Transverse colon (tissue), 4 donors: ENCODE data around the gene CEP95. TPM values are rescaled to one million over a fixed set of nuclear protein-coding genes. Genes with fewer than 3 reads are reported as not detected.

Experiments
- DNase-seq: peaks from one replicate; pipeline ENCODE4 v3.0.0-alpha.2; 2019
- H3K27ac ChIP-seq, 4 donors: fragments of 200-600 bp; sonication (generic); 2 replicates each; pipeline ENCODE4 v1.5.1; 2016 to 2018; ENCODE audit warnings: inconsistent platforms in 4 of 4
- H3K27me3 ChIP-seq: fragments of 200-600 bp; sonication (generic); 2 replicates; pipeline ENCODE4 v1.5.1; 2017; ENCODE audit warnings: inconsistent platforms
- H3K36me3 ChIP-seq, 4 donors: fragments of 200-600 bp; sonication (generic); 2 replicates each; pipeline ENCODE4 v1.5.1; 2017 to 2019; ENCODE audit warnings: inconsistent platforms in 4 of 4
- H3K4me1 ChIP-seq, 4 donors: fragments of 200-600 bp; sonication (generic); 2 replicates each; pipeline ENCODE4 v1.5.1; 2017 to 2020; ENCODE audit warnings: inconsistent platforms in 4 of 4
- H3K4me3 ChIP-seq, 4 donors: fragments of 200-600 bp; sonication (generic); 1 replicate in 1 of 4; 2 replicates in 3 of 4; pipeline versions ENCODE4 v1.5.1 to v1.6.1; 2017 to 2019; ENCODE audit warnings: inconsistent platforms in 4 of 4
- H3K9me3 ChIP-seq, 2 donors: fragments of 200-600 bp; sonication (generic); 2 replicates each; pipeline ENCODE4 v1.5.1; 2017 to 2019; ENCODE audit warnings: inconsistent platforms in 2 of 2
- EP300 ChIP-seq: sonication (generic); formaldehyde crosslinking; IDR thresholded peaks from one replicate; pipeline ENCODE4 v1.6.1; 2017; ENCODE audit warnings: antibody characterized with exemption, low read depth
- POLR2A ChIP-seq: fragments of 450-650 bp; IDR thresholded peaks from one replicate; pipeline ENCODE4 v1.6.1; 2016; ENCODE audit warnings: antibody characterized with exemption, mild to moderate bottlenecking, moderate library complexity
- POLR2AphosphoS5 ChIP-seq, 3 donors: sonication (generic); formaldehyde crosslinking; IDR thresholded peaks; one replicate each; pipeline ENCODE4 v1.6.1; 2016; ENCODE audit warnings: antibody characterized with exemption in 3 of 3
- WGBS, 2 donors: methylation state at CpG; one replicate each; pipeline ENCODE4 v1.1.5; 2018; ENCODE audit warnings: low coverage in 1 of 2; 5-methylcytosine and 5-hydroxymethylcytosine counted together
- in situ Hi-C, 4 donors: fragments of 200-750 bp; cut with MboI; loops; one replicate each; pipeline versions ENCODE4 v1.15.0 to v1.15.1; 2017; ENCODE audit warnings: low sequenced_read_pairs in 3 of 4, low pct_ligation_motif_present in 1 of 4, low pct_unique_long_range_greater_than_20kb in 1 of 4
- intact Hi-C: fragments of 100-400 bp; cut with DNase I; formaldehyde crosslinking; loops from one replicate; pipeline ENCODE4 v1.15.1; 2023; ENCODE audit warnings: low total_unique reads
- total RNA-seq, 4 donors: library from RNA; depleted of rRNA; stranded (reverse); fragments of >200 nt; gene quantifications; one replicate each; pipeline ENCODE4 v1.1.0, GENCODE V29; 2016
- TF ChIP-seq, protein P1 (sequence below), 5 experiments: fragments of 200-600 bp in 3 of 5; fragments of 450-650 bp in 2 of 5; sonication (generic) in 3 of 5; IDR thresholded peaks; 1 replicate in 2 of 5; 2 replicates in 3 of 5; pipeline ENCODE4 v1.5.1; 2016 to 2017; ENCODE audit warnings: antibody characterized with exemption in 5 of 5, inconsistent platforms in 3 of 5, mild to moderate bottlenecking in 2 of 5, moderate library complexity in 1 of 5

Gene CEP95
- total RNA-seq, 4 donors from 2014 or later = 33.8 to 82.9 (median 46.1) TPM

GRCh38 chr17:64502021-64502420 is 4.8 kb upstream of the CEP95 start:
- 70 to 76% methylated on average over 3 of the region's 3 CpGs for WGBS, 2 donors
- peaks cover 16 to 77% (median 47%) of the 10 kb centered on the region in 4 donors for H3K4me1 ChIP-seq
- intact Hi-C loops = no loop called here

DNA sequence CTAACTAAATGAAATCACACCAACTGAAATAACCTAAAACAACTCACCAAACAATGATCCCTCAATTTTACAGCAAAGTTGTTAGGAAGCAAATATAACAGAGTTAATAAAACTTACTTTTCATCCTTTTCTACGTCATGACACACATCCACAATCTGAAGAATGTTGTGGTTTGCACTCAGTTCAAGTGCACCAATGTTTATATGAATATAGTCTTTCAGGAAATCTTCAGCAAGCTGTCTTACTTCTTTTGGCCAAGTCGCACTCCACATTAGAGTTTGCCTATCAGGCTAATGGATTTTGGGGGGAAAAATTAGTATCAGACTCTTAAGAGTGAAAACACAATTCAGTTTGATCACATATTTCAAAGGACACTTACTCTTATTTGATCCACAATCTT is 4.0 kb upstream of the CEP95 start:
- H3K27ac ChIP-seq = peak overlapping the region; percentile 28 to 100 (median 99)
- peaks cover 0 to 60% (median 33%) of the 10 kb centered on the region in 4 donors for H3K36me3 ChIP-seq

More at GRCh38 chr17:64502021-64502420, 4.8 kb upstream of the CEP95 start:
- no peak overlapping the region for H3K4me3 ChIP-seq
- H3K27ac ChIP-seq = peak overlapping the region in 1 of 4 donors; percentile 99
- DNase-seq = no peak
- no peaks in the 10 kb centered on the region for H3K27me3 ChIP-seq
- in situ Hi-C loops = no loop called here
- H3K9me3 ChIP-seq = no peaks in the 10 kb centered on the region
- TF ChIP-seq POLR2A = no peak
- TF ChIP-seq EP300 = no peak
- TF ChIP-seq, protein P1, sequence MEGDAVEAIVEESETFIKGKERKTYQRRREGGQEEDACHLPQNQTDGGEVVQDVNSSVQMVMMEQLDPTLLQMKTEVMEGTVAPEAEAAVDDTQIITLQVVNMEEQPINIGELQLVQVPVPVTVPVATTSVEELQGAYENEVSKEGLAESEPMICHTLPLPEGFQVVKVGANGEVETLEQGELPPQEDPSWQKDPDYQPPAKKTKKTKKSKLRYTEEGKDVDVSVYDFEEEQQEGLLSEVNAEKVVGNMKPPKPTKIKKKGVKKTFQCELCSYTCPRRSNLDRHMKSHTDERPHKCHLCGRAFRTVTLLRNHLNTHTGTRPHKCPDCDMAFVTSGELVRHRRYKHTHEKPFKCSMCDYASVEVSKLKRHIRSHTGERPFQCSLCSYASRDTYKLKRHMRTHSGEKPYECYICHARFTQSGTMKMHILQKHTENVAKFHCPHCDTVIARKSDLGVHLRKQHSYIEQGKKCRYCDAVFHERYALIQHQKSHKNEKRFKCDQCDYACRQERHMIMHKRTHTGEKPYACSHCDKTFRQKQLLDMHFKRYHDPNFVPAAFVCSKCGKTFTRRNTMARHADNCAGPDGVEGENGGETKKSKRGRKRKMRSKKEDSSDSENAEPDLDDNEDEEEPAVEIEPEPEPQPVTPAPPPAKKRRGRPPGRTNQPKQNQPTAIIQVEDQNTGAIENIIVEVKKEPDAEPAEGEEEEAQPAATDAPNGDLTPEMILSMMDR (IDR thresholded peaks at IDR 0.05) = no peak
- peaks cover 0 to 60% (median 33%) of the 10 kb centered on the region in 4 donors for H3K36me3 ChIP-seq

GRCh38 chr17:64503341-64503740 is 3.4 kb upstream of the CEP95 start:
- H3K27ac ChIP-seq = peak overlapping the region; percentile 99 to 100 (median 100)
- H3K9me3 ChIP-seq = no peaks in the 10 kb centered on the region
- no peaks in the 10 kb centered on the region for H3K27me3 ChIP-seq
- TF ChIP-seq POLR2AphosphoS5 (IDR thresholded peaks at IDR 0.05) (no peak), EP300 (no peak)
- no peak overlapping the region for H3K4me3 ChIP-seq
- intact Hi-C loops = no loop called here
- WGBS, 2 donors = 78 to 81% methylated on average over 4 to 5 of the region's 5 CpGs
- H3K36me3 ChIP-seq = peaks cover 0 to 60% (median 33%) of the 10 kb centered on the region in 4 donors
- peaks cover 18 to 70% (median 42%) of the 10 kb centered on the region in 4 donors for H3K4me1 ChIP-seq
- DNase-seq = no peak
- in situ Hi-C loops = no loop called here

More for the DNA sequence above, 4.0 kb upstream of the CEP95 start:
- 66 to 71% methylated on average over 2 of the region's 2 CpGs for WGBS, 2 donors
- peaks cover 16 to 70% (median 42%) of the 10 kb centered on the region in 4 donors for H3K4me1 ChIP-seq
- no peaks in the 10 kb centered on the region for H3K9me3 ChIP-seq
- TF ChIP-seq EP300 (no peak), POLR2A (no peak), POLR2AphosphoS5 (IDR thresholded peaks at IDR 0.05) (no peak)
- TF ChIP-seq, protein P1 (IDR thresholded peaks at IDR 0.05) = no peak
- H3K27me3 ChIP-seq = no peaks in the 10 kb centered on the region
- intact Hi-C loops = no loop called here
- no peak overlapping the region for H3K4me3 ChIP-seq
- DNase-seq = no peak
- in situ Hi-C loops = no loop called here

DNA sequence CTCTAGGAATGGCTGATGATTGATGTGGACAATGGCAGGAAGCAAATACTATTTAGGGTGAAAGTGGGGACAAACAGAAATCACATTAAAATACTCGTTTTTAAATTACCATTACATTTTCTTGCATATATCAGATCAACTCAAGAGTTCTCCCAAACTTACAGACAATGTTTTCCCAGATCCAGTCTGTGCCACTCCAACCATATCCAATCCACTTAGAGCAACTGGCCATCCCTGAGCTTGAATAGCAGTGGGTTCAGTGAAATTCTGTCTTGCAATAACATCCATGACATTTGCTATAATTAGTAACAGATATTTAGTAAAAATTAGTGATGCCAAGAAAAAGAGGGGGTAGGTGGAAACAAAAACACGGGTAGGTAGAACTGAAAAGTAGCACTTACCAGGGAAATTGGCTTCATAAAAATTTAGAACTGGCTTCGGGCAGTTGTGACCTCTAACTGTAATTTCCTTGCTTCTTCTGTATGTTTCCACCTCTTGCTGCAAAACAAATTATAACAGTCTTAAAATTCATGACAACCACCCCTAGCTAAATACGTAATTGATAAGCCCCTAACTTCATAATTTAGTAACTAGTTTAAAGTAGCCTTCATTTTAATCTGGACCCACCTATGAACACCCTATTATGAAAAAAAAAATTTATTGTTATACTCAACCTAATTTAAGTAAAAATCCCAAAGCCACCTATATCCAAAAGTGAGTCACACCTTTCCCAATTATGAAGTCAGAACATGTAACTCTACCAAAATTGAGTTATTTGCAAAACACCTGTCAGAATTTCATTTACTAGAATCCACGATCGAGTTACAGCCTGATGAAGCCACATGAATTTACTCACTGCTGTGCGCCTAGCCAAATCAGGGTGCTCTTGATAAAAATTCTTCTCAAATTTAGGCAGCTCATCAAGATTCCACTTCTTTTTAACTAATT is 2.7 kb upstream of the CEP95 start:
- no peak for TF ChIP-seq POLR2AphosphoS5 (IDR thresholded peaks at IDR 0.05)
- no peak for TF ChIP-seq POLR2A
- 28 to 32% methylated on average over 7 of the region's 7 CpGs for WGBS, 2 donors
- peak overlapping the region; percentile 78 to 95 (median 92) for H3K4me3 ChIP-seq
- peak overlapping the region; percentile 99 to 100 (median 100) for H3K27ac ChIP-seq
- peaks cover 23 to 70% (median 40%) of the 10 kb centered on the region in 4 donors for H3K4me1 ChIP-seq
- in situ Hi-C loops (no loop called here), intact Hi-C loops (no loop called here)
- peaks cover 0 to 54% (median 30%) of the 10 kb centered on the region in 4 donors for H3K36me3 ChIP-seq
- no peaks in the 10 kb centered on the region for H3K9me3 ChIP-seq
- no peak for DNase-seq
- H3K27me3 ChIP-seq = no peaks in the 10 kb centered on the region

GRCh38 chr17:64504769-64505339 is 1.9 kb upstream of the CEP95 start:
- Histone ChIP-seq H3K27ac (peak overlapping the region; percentile 99 to 100 (median 100)), H3K36me3 (peaks cover 0 to 46% (median 26%) of the 10 kb centered on the region in 4 donors), H3K4me1 (peaks cover 27 to 68% (median 40%) of the 10 kb centered on the region in 4 donors), H3K9me3 (no peaks in the 10 kb centered on the region), H3K27me3 (no peaks in the 10 kb centered on the region), H3K4me3 (peak overlapping the region; percentile 78 to 95 (median 92))
- in situ Hi-C loops = no loop called here
- WGBS, 2 donors = 0% methylated on average over 5 to 13 of the region's 13 CpGs
- intact Hi-C loops = no loop called here
- DNase-seq = no peak
- TF ChIP-seq, protein P1 (IDR thresholded peaks at IDR 0.05) = no peak
- TF ChIP-seq EP300 (no peak), POLR2AphosphoS5 (IDR thresholded peaks at IDR 0.05) (no peak), POLR2A (no peak)
